Mesenchymal stem cell (in vitro differentiated cells and primary cell): ENCODE data around the gene BCORL1.

Experiments used
- DNase-seq: peaks from one replicate; pipeline ENCODE4 v3.0.0-alpha.2; 2013
- H2AFZ ChIP-seq: one replicate; pipeline ENCODE4 v1.6.1; 2013; ENCODE audit warnings: low read depth, mild to moderate bottlenecking, control low read depth, inconsistent platforms, low read length, moderate library complexity
- H2AK5ac ChIP-seq: 2 replicates; pipeline ENCODE4 v1.6.1; 2013; ENCODE audit warnings: low read length, moderate library complexity, mild to moderate bottlenecking, inconsistent platforms; ENCODE audit not compliant: severe bottlenecking
- H2BK120ac ChIP-seq: one replicate; pipeline ENCODE4 v1.6.1; 2013; ENCODE audit warnings: low read depth, mild to moderate bottlenecking, inconsistent platforms, low read length, moderate library complexity
- H2BK12ac ChIP-seq, 2 experiments: one replicate each; pipeline ENCODE4 v1.6.1; 2013; ENCODE audit warnings: inconsistent platforms in 2 of 2, low read length in 2 of 2, mild to moderate bottlenecking in 2 of 2, moderate library complexity in 2 of 2, control low read depth in 1 of 2
- H2BK15ac ChIP-seq: one replicate; pipeline ENCODE4 v1.6.1; 2013; ENCODE audit warnings: mild to moderate bottlenecking, low read depth, inconsistent platforms; ENCODE audit not compliant: poor library complexity, severe bottlenecking
- H2BK5ac ChIP-seq: 2 replicates; pipeline ENCODE4 v1.6.1; 2013; ENCODE audit warnings: low read depth, mild to moderate bottlenecking, low read length, control low read depth, inconsistent platforms; ENCODE audit not compliant: poor library complexity, severe bottlenecking
- H3K14ac ChIP-seq, 2 experiments: one replicate each; pipeline ENCODE4 v1.6.1; 2013; ENCODE audit warnings: inconsistent platforms in 2 of 2, low read length in 2 of 2, control low read depth in 1 of 2, mild to moderate bottlenecking in 1 of 2, moderate library complexity in 1 of 2
- H3K18ac ChIP-seq, 2 experiments: one replicate each; pipeline ENCODE4 v1.6.1; 2013; ENCODE audit warnings: inconsistent platforms in 2 of 2, low read length in 2 of 2, control low read depth in 1 of 2, low read depth in 1 of 2, mild to moderate bottlenecking in 1 of 2
- H3K23ac ChIP-seq, 2 experiments: one replicate each; pipeline ENCODE4 v1.6.1; 2013; ENCODE audit warnings: inconsistent platforms in 2 of 2, low read length in 2 of 2, mild to moderate bottlenecking in 2 of 2, moderate library complexity in 2 of 2, control low read depth in 1 of 2
- H3K27ac ChIP-seq: 2 replicates; pipeline ENCODE4 v1.5.1; 2013; ENCODE audit warnings: mild to moderate bottlenecking, moderate library complexity, low read length, control low read depth, inconsistent platforms; ENCODE audit not compliant: poor library complexity, severe bottlenecking
- H3K27me3 ChIP-seq, 2 experiments: 2 replicates each; pipeline versions ENCODE4 v1.6.1 to v1.7.0; 2013; ENCODE audit warnings: low read length in 2 of 2, mild to moderate bottlenecking in 2 of 2, moderate library complexity in 2 of 2, control low read depth in 1 of 2, inconsistent platforms in 1 of 2; ENCODE audit not compliant: control insufficient read depth in 1 of 2, insufficient read depth in 1 of 2
- H3K36me3 ChIP-seq, 2 experiments: 2 replicates each; pipeline versions ENCODE4 v1.6.1 to v1.7.0; 2013; ENCODE audit warnings: low read length in 2 of 2, control low read depth in 1 of 2, inconsistent platforms in 1 of 2, low read depth in 1 of 2, mild to moderate bottlenecking in 1 of 2; ENCODE audit not compliant: insufficient read depth in 2 of 2, control insufficient read depth in 1 of 2
- H3K4ac ChIP-seq, 2 experiments: one replicate each; pipeline ENCODE4 v1.6.1; 2013; ENCODE audit warnings: inconsistent platforms in 2 of 2, low read length in 2 of 2, mild to moderate bottlenecking in 2 of 2, moderate library complexity in 2 of 2, control low read depth in 1 of 2, low read depth in 1 of 2
- H3K4me1 ChIP-seq: 2 replicates; pipeline ENCODE4 v1.6.1; 2013; ENCODE audit warnings: low read depth, low read length, control low read depth; ENCODE audit not compliant: control insufficient read depth, insufficient read depth
- H3K4me2 ChIP-seq: 2 replicates; pipeline ENCODE4 v1.6.1; 2013; ENCODE audit warnings: low read length, mild to moderate bottlenecking, inconsistent platforms; ENCODE audit not compliant: poor library complexity, severe bottlenecking
- H3K4me3 ChIP-seq, 2 experiments: 2 replicates each; pipeline versions ENCODE4 v1.5.1 to v1.7.0; 2013; ENCODE audit warnings: low read length in 2 of 2, mild to moderate bottlenecking in 2 of 2, control low read depth in 1 of 2, low read depth in 1 of 2; ENCODE audit not compliant: insufficient read depth in 1 of 2
- H3K79me1 ChIP-seq: replicated peaks from 2 replicates; pipeline ENCODE4 v1.6.1; 2013; ENCODE audit warnings: mild to moderate bottlenecking, control low read depth, low read length, inconsistent platforms; ENCODE audit not compliant: poor library complexity, severe bottlenecking
- H3K9ac ChIP-seq: 2 replicates; pipeline ENCODE4 v1.7.0; 2013; ENCODE audit warnings: mild to moderate bottlenecking, low read length, moderate library complexity
- H3K9me3 ChIP-seq: 2 replicates; pipeline ENCODE4 v1.7.0; 2013; ENCODE audit warnings: mild to moderate bottlenecking, low read length; ENCODE audit not compliant: control insufficient read depth
- H4K8ac ChIP-seq: one replicate; pipeline ENCODE4 v1.6.1; 2013; ENCODE audit warnings: inconsistent platforms, mild to moderate bottlenecking, low read length, moderate library complexity
- H4K91ac ChIP-seq: one replicate; pipeline ENCODE4 v1.6.1; 2013; ENCODE audit warnings: mild to moderate bottlenecking, low read length, inconsistent platforms
- WGBS: methylation state at CpG from one replicate; pipeline ENCODE4 v1.1.7; 2013; ENCODE audit warnings: mixed read lengths; 5-methylcytosine and 5-hydroxymethylcytosine counted together

Gene BCORL1

DNA sequence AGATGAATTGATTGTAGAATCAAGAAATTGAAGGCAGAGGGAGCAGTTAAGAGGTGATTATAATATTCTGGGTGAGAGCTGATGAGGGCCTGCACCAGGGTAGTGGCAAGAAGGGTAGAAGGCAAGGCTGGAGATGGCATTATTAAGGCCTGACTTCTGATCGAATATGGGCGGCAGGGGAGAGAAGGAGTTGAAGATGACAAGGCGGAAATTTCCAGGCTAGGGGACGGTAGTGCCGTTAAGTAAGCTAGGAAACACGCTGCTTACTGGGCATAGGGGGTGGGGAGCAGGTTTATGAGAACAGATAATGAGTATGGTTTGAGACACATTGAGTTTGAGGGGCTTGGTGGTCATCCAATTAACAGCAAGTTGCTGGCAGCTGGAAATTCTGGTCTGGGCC, 19.5 kb downstream of the BCORL1 start:
- no peak overlapping the region for H2BK120ac ChIP-seq
- no peaks in the 10 kb centered on the region for H3K4me1 ChIP-seq
- no peak overlapping the region for H3K23ac ChIP-seq
- no peak overlapping the region for H3K4ac ChIP-seq
- H3K18ac ChIP-seq: no peak overlapping the region
- peaks cover 4% of the 10 kb centered on the region for H3K79me1 ChIP-seq
- WGBS: 83% methylated on average over 6 of the region's 6 CpGs
- no peak overlapping the region for H4K91ac ChIP-seq
- H3K4me3 ChIP-seq: no peak overlapping the region
- no peak overlapping the region for H2AFZ ChIP-seq
- H2AK5ac ChIP-seq: no peak overlapping the region
- H3K36me3 ChIP-seq: peaks cover 0 to 8% of the 10 kb centered on the region in 2 experiments
- no peak overlapping the region for H3K14ac ChIP-seq
- H4K8ac ChIP-seq: no peak overlapping the region
- H3K9me3 ChIP-seq: no peaks in the 10 kb centered on the region
- H3K27me3 ChIP-seq: peaks cover 0 to 8% of the 10 kb centered on the region in 2 experiments
- no peak overlapping the region for H2BK5ac ChIP-seq
- DNase-seq: no peak
- H3K27ac ChIP-seq: no peak overlapping the region
- no peak overlapping the region for H2BK15ac ChIP-seq
- no peak overlapping the region for H3K4me2 ChIP-seq
- no peak overlapping the region for H2BK12ac ChIP-seq
- no peak overlapping the region for H3K9ac ChIP-seq

GRCh38 chrX:130002541-130002940, 20.1 kb downstream of the BCORL1 start:
- Histone ChIP-seq H3K4me1 (no peaks in the 10 kb centered on the region), H4K91ac (no peak overlapping the region), H3K27ac (no peak overlapping the region), H2BK120ac (no peak overlapping the region), H3K9ac (no peak overlapping the region), H2BK12ac (no peak overlapping the region), H3K18ac (no peak overlapping the region), H3K36me3 (peaks cover 0 to 12% of the 10 kb centered on the region in 2 experiments), H3K23ac (no peak overlapping the region), H3K4ac (no peak overlapping the region), H3K79me1 (peaks cover 4% of the 10 kb centered on the region), H3K4me3 (no peak overlapping the region), H3K4me2 (no peak overlapping the region), H2AFZ (no peak overlapping the region), H2AK5ac (no peak overlapping the region), H3K9me3 (no peaks in the 10 kb centered on the region), H2BK15ac (no peak overlapping the region), H3K14ac (no peak overlapping the region), H2BK5ac (no peak overlapping the region), H3K27me3 (peaks cover 0 to 4% of the 10 kb centered on the region in 2 experiments), H4K8ac (no peak overlapping the region)
- DNase-seq: no peak
- WGBS: 79% methylated on average over 1 of the region's 1 CpG

DNA sequence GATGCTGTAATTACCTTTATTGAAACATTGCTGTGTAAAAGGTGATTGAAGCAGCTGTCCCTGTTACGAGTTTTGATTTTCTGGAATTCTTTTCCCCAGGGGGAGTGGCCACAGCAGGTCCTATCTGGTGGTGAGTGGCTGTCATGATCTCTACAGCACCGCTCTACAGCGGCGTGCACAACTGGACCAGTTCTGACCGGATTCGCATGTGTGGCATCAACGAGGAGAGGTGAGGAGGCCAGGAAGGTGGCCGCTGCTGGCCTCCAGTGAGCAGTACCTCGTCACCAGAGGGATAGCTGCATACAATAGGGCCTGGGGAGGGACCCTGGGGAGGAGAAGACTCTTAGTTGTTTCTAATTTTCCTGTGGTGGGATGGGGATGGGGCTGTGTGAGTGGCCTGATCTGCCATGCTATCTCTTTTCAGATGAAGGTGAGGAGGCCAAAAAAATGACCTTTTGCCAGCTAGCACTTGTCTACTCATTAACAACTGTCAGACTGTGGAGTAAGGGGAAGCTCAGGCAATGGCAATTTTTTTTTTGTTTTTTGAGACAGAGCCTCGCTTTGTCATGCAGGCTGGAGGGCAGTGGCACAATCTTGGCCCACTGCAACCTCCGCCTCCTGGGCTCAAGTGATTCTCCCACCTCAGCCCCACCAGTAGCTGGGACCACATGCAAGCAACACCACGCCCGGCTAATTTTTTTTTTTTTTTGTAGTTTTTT, 22.8 kb downstream of the BCORL1 start:
- H3K27ac ChIP-seq: no peak overlapping the region
- no peak for DNase-seq
- H3K4me3 ChIP-seq: no peak overlapping the region
- H2BK5ac ChIP-seq: no peak overlapping the region
- H3K4ac ChIP-seq: no peak overlapping the region
- H2AK5ac ChIP-seq: no peak overlapping the region
- no peak overlapping the region for H2BK12ac ChIP-seq
- H3K27me3 ChIP-seq: peaks cover 0 to 4% of the 10 kb centered on the region in 2 experiments
- H4K91ac ChIP-seq: no peak overlapping the region
- no peak overlapping the region for H2AFZ ChIP-seq
- H3K4me2 ChIP-seq: no peak overlapping the region
- no peak overlapping the region for H2BK120ac ChIP-seq
- no peaks in the 10 kb centered on the region for H3K9me3 ChIP-seq
- H3K36me3 ChIP-seq: peaks cover 5 to 19% of the 10 kb centered on the region in 2 experiments
- H3K18ac ChIP-seq: no peak overlapping the region
- no peak overlapping the region for H2BK15ac ChIP-seq
- no peak overlapping the region for H3K23ac ChIP-seq
- H3K14ac ChIP-seq: no peak overlapping the region
- no peak overlapping the region for H4K8ac ChIP-seq
- 98% methylated on average over 12 of the region's 13 CpGs for WGBS
- H3K9ac ChIP-seq: no peak overlapping the region
- H3K4me1 ChIP-seq: no peaks in the 10 kb centered on the region
- H3K79me1 ChIP-seq: peaks cover 2% of the 10 kb centered on the region

DNA sequence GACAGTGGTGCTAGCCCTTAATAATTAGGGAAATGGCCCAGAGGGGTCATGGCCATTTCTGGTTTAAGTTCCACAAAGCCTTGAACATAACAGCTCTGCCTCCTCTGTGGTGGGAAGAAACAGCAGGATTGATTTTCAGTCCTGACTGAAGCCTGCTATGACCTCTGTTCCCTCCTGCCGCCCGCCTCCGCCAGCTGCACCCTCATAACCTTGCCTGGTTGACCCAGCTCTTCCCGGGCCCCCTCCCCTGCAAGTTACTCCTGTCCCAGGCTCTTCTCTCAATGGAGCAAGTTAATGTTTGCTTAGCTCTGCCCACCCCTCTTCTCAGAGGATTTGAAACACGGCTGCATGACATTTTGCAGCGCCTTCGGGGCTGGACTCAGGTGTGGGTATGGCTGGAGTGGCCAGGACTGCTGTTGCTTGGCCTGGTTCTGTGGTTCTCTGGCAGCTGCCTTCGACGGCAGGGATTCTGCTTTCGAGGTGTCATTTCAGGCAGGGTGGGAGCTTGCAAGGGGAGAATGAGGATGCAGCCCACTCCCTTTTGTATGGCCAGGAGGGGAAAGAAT, 27.3 kb downstream of the BCORL1 start:
- Histone ChIP-seq H4K91ac (no peak overlapping the region), H3K27me3 (peaks cover 0 to 3% of the 10 kb centered on the region in 2 experiments), H3K4me3 (no peak overlapping the region), H3K27ac (no peak overlapping the region), H2BK120ac (no peak overlapping the region), H2BK5ac (no peak overlapping the region), H2BK12ac (no peak overlapping the region), H4K8ac (no peak overlapping the region), H3K9me3 (no peaks in the 10 kb centered on the region), H2AFZ (no peak overlapping the region), H3K4ac (no peak overlapping the region), H3K23ac (no peak overlapping the region), H3K14ac (no peak overlapping the region), H3K4me1 (no peaks in the 10 kb centered on the region), H2BK15ac (no peak overlapping the region), H2AK5ac (no peak overlapping the region), H3K79me1 (peaks cover 1% of the 10 kb centered on the region), H3K9ac (no peak overlapping the region), H3K18ac (no peak overlapping the region), H3K4me2 (no peak overlapping the region), H3K36me3 (peaks cover 32 to 36% of the 10 kb centered on the region in 2 experiments)
- DNase-seq: no peak
- 97% methylated on average over 9 of the region's 10 CpGs for WGBS
